Measurements from ENCODE around the gene LCOR.

DNA sequence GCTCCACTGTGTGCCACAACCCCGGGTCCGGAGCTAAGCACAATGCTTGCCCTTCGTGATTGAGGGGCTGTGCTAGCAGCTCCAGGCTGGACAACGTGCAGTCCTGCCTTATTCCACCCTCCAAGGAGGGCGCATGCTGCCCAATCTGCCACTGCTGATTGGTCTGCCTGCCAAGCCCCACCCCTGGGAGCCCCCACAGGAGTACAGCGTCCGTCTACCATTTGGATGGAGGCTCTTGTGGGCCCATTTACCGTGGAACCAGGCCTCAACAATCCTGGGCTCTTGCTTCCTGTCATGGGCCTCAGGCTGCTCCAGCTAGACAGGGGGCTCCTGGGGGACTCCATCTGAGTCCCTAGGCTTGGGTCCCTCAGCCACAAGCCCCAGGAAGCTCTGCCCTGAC, 180.4 kb downstream of the LCOR start:
- TF ChIP-seq EP300 (IDR thresholded peaks at IDR 0.05; ENCODE audit: borderline replicate concordance) (no peak), TAF1 (IDR thresholded peaks at IDR 0.05; ENCODE audit: low read depth) (no peak)
